HG03439 (cell line): Measurements from ENCODE around the gene UNC50.
"Not testable (repeated sequence)": the region's sequence is repeated elsewhere in the genome, so short reads cannot be mapped to it uniquely, and the experiment has no call there.

Experiments
- ATAC-seq: cut with Tn5 transposase; IDR thresholded peaks from one replicate; pipeline ENCODE4 v1.9.1; 2021; ENCODE audit warnings: mild to moderate bottlenecking, moderate library complexity; ENCODE audit not compliant: unreplicated experiment

Gene UNC50

DNA sequence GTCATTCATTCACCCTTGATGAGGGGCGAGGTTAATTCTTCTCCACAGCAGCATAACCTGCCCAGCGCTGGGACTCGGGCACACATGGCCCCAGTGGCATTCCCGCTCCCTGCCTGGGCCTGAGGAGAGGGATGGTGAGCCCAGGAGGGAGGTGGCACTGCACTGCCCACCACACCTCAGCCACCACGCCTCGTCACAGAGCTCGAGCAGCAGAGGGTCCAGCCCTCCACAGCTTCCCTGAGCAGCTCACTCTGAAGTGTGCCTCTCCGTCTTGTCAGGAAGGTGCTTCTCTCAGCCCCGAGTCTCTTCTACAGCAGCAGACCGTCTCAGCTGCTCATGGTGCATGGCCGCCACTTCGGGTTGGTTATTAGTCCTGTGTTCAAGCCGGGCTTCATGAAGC, 35.0 kb upstream of the UNC50 start:
- ATAC-seq: no peak

DNA sequence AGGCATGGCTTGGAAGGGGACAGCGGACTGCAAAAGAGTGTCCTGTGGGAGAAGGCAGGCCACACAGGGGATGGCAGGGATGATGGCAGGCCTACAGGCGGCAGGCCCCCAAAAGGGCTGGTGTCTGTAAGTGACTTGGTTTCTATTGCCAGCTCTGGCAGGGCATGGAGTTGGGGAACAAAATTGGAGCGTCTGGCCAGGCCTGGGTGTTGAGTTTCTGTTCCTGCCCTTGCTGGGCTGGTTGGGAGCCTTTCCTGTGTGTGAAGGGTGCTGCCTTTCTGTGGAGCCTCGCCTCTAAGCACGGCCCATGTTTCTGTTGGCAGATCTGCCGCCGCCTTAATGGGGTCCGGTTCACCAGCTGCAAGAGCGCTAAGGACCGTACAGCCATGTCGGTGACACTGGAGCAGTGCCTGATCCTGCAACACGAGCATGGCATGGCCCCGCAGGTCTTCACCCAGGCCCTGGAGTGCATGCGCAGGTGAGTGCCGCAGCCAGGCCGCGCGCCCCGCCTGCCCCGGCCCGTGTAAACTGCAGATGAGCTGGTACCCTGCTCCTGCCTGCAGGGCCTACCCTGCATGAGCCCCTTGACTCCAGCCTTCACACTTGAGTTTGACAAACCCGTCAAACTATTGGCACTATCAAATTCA, 31.6 kb upstream of the UNC50 start:
- ATAC-seq: no peak

DNA sequence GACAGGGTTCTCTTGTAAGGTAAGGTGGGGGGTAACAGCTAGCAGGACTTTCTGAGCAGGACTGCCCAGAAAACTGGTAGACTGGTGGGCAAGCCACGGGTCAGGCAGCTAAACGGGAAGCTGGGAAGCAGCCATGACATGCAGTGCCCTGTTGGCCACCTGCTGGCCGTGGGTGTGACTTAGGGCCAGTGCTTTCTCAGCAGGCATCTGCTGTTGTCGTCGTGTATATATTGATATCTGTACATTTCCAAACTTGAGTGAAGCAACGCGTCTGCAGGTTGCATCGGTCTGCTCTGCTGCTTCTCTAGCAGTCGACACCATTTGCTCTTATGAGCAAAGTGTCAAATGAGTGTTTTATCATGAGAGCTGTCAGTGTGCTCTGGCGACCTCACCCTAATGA, 31.1 kb upstream of the UNC50 start:
- no peak for ATAC-seq

DNA sequence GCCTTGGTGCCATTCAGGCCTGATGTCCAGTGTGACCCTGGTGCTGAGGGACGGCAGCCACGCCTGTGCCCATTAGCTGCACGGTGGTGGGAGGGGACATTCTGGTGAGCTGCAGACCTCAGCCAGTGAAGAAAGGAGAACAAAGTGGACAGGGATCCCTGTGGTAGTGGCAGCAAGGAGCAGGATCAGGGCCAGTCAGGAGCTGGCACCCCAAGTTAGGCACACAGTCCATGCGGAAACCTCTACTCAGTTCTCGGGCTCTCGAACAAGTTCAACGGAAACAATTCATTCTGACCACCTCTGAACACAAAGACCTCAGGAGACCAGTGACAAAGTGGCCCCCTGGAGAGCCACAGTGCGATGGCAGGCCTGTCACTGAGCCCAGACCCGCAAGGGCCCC, 30.2 kb upstream of the UNC50 start:
- no peak for ATAC-seq

DNA sequence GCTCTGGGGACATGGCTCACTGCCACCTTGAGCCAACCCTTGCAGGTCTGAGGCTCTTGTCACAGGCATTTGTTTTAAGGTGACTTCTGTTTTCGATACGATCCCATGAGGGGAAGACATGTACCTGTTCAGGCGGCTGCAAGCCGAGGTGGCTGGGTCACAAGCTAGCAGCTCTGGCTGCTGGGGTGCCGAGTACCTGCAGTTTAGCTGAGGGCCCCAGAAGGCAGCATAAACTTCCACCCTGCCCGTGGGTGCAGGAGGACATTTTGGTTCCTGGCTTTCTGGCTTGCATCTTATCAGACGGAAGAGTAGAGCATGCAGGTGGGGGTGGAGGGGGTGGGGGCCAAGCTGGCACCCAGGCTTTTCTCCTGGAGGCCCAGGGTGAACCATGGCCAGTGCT, 28.5 kb upstream of the UNC50 start:
- no peak for ATAC-seq

DNA sequence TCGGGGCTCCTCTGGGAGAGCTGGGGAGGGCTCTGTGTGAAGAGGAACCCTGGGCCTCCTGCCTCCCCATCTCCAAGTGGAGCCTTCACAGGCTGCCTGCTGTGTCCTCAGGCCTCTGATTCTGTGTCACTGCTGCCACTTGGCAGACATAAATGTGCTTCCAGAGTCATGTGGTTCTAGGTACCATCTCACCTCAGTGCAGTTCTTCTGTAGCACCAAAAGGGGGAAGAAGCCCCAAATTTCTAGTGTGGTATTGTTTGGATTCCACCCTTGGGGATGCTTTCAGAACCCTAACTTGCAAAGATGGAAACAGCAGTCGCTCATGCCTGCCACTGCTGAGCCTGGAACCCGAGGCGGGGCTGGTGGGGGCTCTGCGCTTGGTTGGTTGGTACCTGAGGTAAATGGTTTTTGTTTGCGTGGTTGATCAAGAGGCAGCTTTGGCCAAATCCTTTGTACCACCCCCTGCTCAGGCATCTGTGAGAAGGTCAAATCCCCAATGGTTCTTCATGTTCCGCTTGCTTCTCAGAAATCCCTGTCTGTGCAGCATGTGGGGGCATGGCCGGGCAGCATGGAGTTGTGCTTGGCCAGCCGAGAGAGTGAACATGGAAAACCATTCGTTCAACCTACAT, 27.6 kb upstream of the UNC50 start:
- ATAC-seq: no peak

DNA sequence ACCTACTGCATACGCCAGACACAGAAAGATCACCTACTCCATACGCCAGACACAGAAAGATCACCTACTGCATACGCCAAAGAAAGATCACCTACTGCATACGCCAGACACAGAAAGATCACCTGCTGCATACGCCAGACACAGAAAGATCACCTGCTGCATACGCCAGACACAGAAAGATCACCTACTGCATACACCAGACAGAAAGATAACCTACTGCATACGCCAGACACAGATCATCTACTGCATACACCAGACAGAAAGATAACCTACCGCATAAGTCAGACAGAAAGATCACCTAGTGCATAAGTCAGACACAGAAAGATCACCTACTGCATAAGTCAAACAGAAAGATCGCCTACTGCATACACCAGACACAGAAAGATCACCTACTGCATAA, 25.9 kb upstream of the UNC50 start:
- ATAC-seq: no peak

DNA sequence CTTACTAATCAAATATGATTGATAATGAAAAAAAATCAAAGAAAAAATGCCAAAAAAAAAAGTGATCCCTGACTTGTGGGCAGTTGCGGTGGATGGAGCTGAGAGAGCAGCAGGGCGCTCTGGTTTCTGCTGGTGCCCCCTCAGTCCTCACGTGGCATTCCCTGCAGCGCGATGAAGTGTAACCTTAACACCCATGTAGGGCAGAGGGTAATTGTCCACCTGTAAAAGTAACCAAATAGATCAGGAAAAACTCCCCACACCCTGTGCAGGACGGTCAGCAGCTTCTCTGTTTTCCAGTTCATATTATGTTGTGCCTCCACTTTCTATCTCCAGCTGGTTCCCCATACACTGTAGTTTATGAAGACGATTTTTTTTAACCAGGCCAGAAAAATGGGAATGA, 25.1 kb upstream of the UNC50 start:
- no peak for ATAC-seq

DNA sequence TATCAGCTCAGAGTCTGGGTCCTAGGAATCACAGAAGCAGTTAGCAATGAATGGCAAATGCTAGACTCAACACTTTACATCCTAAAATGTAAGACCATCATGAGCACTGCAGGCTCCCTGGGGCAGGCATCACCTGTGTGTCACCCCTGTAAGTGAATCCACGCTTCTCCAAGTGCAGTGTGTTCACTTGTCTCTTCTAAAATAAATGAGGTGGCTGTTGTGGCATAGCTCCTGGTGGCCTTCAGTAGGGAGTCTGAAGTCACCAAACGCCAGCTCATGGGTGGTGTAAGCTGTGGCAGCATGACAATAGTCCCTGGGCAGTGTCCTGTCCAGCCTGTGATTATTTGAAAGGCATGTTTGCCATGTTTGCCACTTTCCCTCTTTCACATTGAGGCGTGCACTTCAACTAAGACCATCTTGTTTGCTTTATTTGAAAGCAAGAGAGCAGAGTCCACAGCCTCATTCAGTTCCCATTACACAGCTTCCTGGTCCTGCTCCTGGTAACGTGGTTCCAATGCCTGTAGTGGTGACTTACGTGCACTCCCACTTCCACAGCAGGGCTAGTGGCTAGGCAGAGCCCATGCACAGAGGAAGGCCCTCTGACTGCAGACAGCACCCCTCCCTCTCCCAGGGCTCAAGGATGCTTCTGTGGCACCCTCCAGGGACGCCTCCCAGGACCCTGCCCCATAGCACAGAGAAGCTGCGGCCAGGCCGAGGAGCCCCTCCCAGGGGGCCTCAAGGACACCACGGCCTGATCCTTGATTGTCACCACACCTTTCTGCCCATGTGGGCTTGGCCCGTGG, 24.4 kb upstream of the UNC50 start:
- no peak for ATAC-seq

DNA sequence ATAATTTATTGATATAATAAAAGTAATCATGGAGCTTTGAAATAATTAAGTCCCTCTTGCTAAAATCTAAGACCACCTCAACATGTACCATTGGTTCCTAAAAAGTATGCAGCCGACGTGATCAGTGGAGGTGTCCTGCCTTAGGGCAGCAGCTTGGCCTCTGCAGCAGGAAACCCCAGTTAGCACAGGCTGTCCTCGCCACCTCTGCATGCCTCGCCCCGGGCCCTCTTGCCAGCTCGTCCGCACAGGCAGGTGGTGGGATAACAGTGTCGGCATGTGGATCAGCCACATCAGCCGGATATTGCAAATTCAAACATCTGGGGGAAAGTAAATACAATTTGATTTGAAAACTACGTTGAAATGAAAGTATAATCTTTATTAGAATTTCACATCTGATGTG, 23.0 kb upstream of the UNC50 start:
- no peak for ATAC-seq

DNA sequence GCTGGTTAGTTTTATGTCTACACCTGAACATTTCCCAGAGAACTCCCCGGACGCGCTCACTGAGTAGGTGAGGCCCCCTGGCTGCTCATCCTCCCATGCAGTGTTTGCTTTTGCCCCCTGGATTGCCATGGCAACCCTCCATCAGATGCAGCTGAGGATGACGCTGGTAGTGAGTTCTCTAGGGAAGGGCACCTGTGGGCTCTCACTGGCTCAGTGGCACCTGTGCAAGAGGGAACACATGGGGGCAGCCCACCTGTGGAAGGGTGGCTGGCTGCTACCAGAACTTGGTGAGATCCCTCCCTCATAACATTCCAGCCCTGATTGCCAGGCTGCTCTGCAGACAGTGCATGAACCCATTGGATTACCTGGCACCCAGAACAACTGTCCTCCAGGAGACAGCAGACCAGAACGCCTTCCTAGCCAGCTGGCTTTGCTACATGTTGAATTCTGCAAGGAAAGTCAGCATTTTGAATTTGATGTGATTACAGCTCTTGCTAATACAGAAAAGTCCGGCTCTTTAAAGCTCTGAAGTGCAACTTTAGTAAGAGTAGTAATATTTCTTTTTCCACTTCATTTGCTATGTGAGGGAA, 21.7 kb upstream of the UNC50 start:
- ATAC-seq: no peak

DNA sequence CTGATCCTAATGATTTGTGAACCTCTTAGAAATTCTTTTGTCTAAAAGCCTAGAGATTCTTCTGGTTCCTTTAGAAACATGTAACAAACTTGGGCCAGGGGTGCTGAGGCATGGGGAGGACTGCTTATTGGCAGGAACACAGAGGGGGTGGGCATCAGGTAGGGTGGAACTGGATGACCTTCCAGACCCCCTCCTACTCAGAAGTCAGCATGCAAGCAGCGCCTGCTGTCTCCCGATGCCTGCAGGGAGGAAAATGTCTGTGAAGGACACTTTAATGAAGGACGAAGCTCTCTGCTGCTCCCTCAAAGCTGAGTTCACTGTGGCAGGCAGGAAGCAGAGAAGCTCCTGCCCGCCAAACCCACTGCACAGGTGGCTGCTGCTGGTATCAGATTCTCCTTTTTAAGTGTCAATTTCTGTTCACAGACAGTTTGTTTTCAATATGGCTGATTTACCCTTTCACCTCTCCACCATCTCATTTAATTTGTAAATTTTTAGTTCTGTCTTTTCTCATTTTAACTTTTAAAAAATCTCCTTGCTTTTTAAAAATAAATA, 19.4 kb upstream of the UNC50 start:
- no peak for ATAC-seq

DNA sequence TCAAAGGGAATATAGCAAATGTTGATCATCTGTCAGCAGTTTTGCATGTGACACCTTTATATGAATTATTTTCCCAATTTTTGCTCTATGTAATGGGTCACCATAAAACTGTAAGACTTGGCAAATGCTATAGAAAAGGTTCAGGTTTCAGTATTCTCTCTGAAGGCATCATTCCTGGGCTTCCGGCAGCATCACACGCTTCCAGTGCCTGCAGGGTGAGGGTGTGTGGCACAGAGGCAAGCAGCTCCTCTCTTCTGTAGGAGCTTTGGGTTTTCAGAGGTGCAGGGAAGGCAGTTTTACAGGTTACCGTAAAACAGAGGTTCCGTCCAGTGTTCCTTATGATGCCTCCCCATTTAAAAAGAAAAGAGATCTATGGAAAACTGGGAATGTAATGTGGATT, 18.9 kb upstream of the UNC50 start:
- ATAC-seq: no peak

DNA sequence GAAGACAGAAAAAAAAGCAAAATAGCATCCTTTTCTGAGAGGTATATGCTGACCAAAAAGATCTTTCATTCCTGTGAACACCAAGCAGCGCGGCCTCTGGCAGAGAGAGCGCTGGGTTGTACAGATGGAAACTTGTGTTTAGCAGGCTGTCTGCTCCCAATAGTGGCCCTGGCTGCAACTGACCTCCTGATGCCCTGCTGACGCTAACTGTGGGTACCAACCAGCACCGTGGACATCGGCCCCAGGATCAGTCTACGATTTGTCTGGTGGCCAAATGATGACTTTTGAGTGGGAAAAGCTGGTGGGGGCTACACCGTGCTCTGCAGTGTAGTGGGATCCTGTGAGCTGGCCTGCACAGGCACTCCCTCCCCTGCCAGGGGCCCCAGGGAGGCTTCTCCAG, 15.8 kb upstream of the UNC50 start:
- ATAC-seq: no peak

DNA sequence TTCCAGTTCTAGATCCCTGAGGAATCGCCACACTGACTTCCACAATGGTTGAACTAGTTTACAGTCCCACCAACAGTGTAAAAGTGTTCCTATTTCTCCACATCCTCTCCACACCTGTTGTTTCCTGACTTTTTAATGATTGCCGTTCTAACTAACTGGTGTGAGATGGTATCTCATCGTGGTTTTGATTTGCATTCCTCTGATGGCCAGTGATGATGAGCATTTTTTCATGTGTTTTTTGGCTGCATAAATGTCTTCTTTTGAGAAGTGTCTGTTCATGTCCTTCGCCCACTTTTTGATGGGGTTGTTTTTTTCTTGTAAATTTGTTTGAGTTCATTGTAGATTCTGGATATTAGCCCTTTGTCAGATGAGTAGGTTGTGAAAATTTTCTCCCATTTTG, 13.7 kb upstream of the UNC50 start:
- ATAC-seq: not testable (repeated sequence)

DNA sequence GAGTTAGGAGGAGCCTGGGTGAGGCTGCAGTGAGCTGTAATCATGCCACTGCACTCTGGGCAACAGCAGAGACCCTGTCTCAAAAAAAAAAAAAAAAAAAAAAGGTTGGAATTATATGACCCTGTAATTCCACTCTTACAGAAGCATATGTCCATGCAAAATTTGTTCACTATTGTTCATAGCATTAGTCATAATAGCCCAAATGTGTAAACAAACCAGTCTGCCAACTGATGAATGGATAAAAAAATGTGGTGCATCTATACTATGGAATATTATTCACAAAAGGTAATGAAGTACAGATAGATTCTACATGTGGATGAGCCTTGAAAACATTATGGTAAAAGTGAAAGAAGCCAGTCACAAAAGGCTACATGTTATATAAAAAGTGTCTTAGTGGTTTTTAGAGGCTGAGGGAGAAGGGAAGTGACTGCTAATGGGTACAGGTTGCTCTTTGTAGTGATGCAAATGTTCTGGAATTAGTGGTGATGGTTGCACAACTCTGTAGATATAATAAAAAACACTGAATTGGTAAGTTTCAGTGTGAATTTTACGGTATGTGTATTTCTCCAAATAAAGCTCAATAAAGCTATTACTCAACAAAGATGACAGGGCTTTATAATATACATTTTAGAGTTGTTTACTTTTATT, 9.5 kb upstream of the UNC50 start:
- ATAC-seq: no peak

DNA sequence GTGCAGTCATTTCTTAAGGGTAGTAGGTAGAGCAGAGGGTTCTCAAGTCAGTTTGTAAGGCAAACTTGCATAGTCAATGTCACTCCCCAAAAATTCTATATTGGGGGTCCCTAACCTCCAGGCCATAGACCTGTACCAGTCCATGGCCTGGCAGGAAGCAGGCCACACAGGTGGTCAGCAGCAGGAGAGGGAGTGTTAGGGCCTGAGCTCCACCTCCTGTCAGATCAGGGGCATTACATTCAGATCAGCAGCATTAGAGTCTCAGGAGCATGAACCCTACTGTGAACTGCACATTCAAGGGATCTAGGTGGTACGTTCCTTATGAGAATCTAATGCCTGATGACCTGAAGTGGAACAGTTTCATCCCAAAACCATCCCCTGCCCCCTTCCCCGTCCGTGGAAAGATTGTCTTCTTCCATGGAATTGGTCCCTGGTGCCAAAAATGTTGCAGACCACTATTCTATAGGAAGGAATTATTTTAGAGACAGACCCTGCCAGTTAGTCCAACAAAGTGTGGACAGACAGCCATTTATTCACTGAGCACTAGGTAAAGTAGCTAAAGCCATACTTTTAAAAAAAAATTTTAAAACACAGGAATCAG, 6.8 kb upstream of the UNC50 start:
- no peak for ATAC-seq

DNA sequence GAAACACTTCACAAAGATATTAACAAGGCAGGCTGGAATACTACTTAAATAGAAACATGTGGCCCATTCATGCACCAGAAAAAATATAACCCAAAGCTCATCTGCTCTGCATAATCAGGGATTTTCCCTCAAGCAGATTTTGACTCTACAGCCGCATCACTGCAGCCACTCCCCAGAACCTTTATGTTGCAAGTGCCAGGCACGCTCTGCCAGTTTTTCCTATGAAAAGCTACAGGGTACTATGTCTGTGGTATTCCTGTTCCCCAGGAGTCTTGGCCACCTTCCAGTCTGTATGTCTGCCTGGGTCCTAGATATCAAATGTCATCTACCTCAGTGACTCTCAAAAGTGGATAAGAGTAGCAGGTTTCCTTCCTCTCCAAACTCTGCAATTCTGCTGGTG, 3.8 kb upstream of the UNC50 start:
- ATAC-seq: no peak

DNA sequence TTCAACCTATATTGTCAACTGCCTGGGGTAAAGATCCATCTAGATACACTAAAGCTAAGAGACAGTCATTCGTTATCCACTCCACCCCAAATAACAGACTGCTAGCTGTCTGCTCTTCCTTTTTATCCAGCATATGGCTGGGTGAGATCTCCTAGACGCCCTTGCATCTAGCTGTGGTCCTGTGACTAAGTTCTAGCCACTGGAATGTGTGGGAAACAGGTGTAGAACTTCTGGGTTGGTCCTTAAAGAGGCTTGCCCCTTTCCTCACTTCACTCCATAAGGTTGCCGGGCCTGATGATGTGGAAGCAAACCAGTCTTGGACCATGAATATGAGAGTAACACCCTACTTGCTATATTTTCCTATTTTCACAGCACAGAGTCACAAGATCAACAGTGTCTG, 3.3 kb upstream of the UNC50 start:
- ATAC-seq: no peak

DNA sequence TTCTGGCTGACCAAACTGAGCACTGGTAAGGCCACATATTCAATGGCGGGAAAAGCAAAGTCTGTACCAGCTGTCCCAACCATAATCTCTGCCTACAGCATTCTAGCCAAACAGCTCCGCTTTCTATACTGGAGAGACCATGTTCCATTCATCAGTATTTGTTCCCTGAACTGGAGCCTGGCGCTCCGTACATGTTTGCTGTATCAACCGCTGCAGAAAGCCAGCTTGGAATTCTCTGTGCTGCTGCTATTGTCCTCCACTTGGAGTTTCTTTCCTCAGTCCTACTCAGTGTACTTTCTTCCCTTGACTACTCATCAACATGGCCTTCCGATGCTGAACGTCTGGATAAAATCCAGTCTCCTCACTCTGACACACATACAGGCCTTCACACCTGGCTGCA, 2.0 kb upstream of the UNC50 start:
- ATAC-seq: no peak

DNA sequence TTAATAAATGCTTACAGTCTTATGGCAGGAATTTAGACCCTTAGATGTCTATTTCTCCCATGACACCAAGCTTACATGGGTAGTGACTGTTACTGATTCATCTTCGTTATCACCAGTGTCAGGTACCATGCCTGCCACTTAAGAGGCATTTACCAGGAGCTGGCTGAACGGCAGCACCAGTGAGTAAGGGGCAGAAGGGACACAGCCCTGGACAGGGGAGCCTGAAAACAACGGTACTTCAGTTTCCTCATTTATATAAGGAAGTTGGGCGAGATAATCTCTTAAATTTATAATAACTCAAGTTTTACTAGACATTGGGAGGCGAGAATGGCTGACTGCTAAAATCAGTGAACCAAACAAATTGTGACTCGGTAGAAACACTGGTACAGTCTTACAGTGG, 1.3 kb upstream of the UNC50 start:
- ATAC-seq: no peak
